SW 1271 (cell line): ENCODE measurements around the gene ECHDC1.
A peak's percentile ranks its signal among the peaks of the same experiment; 100 is the strongest.
"Not testable (repeated sequence)": the region's sequence is repeated elsewhere in the genome, so short reads cannot be mapped to it uniquely, and the experiment has no call there.

Experiments
- DNase-seq, 2 experiments: peaks; one replicate each; lab custom pipeline; 2025; lab: John Stamatoyannopoulos, UW

Gene ECHDC1

GRCh38 chr6:127342946-127343808, at the start of gene ECHDC1:
TSS of gene ECHDC1 (minus strand) at chr6:127343609. CDS start at chr6:127331028, 12,581 bp downstream.
- peak; percentile 50 to 84 for DNase-seq

- no peak for DNase-seq
These were observed 48.9 kb upstream of the ECHDC1 start for GRCh38 chr6:127392301-127392700.

- DNase-seq = no peak
These were observed 47.9 kb upstream of the ECHDC1 start for GRCh38 chr6:127391094-127391953.

- DNase-seq = no peak
These were observed 46.3 kb upstream of the ECHDC1 start for GRCh38 chr6:127389706-127390105.

- no peak for DNase-seq
These were observed 42.4 kb upstream of the ECHDC1 start for GRCh38 chr6:127385668-127386430.

GRCh38 chr6:127384848-127385247, 41.4 kb upstream of the ECHDC1 start:
- DNase-seq = not testable (repeated sequence)

GRCh38 chr6:127383988-127384387, 40.6 kb upstream of the ECHDC1 start:
- DNase-seq = no peak

GRCh38 chr6:127382413-127382812, 39.0 kb upstream of the ECHDC1 start:
- DNase-seq = no peak

- DNase-seq = no peak
These were observed 38.0 kb upstream of the ECHDC1 start for GRCh38 chr6:127381384-127381783.

GRCh38 chr6:127376685-127377084, 33.3 kb upstream of the ECHDC1 start:
- DNase-seq = no peak

- DNase-seq = no peak
These were observed 23.6 kb upstream of the ECHDC1 start for GRCh38 chr6:127367023-127367375.

GRCh38 chr6:127366282-127367022, 23.0 kb upstream of the ECHDC1 start:
- DNase-seq = peak; percentile 95 to 96

- DNase-seq = no peak
These were observed 22.5 kb upstream of the ECHDC1 start for GRCh38 chr6:127365874-127366273.

- DNase-seq = no peak
These were observed 9.1 kb upstream of the ECHDC1 start for GRCh38 chr6:127352524-127352923.

GRCh38 chr6:127349980-127350379, 6.6 kb upstream of the ECHDC1 start:
- no peak for DNase-seq

GRCh38 chr6:127348028-127348661, 4.7 kb upstream of the ECHDC1 start:
- DNase-seq = no peak

GRCh38 chr6:127347178-127347577, 3.8 kb upstream of the ECHDC1 start:
- no peak for DNase-seq

GRCh38 chr6:127345521-127345920, 2.1 kb upstream of the ECHDC1 start:
- DNase-seq = no peak

- no peak for DNase-seq
These were observed 625 bp upstream of the ECHDC1 start for GRCh38 chr6:127343809-127344659.
